Measurements from ENCODE around the gene RNF212. TPM values are rescaled to one million over a fixed set of nuclear protein-coding genes. Genes with fewer than 3 reads are reported as not detected.

Gene RNF212, protein sequence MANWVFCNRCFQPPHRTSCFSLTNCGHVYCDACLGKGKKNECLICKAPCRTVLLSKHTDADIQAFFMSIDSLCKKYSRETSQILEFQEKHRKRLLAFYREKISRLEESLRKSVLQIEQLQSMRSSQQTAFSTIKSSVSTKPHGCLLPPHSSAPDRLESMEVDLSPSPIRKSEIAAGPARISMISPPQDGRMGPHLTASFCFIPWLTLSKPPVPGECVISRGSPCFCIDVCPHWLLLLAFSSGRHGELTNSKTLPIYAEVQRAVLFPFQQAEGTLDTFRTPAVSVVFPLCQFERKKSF
- total RNA-seq (2014; rRNA removed; shearing (Covaris generic)) (0.51 and 2.5 TPM in 2 replicates), polyA plus RNA-seq (2016; fragmentation: Nextera tagmentation; extraction: Ambion mirVana) (4.9 and 6.0 TPM in 2 replicates)

DNA sequence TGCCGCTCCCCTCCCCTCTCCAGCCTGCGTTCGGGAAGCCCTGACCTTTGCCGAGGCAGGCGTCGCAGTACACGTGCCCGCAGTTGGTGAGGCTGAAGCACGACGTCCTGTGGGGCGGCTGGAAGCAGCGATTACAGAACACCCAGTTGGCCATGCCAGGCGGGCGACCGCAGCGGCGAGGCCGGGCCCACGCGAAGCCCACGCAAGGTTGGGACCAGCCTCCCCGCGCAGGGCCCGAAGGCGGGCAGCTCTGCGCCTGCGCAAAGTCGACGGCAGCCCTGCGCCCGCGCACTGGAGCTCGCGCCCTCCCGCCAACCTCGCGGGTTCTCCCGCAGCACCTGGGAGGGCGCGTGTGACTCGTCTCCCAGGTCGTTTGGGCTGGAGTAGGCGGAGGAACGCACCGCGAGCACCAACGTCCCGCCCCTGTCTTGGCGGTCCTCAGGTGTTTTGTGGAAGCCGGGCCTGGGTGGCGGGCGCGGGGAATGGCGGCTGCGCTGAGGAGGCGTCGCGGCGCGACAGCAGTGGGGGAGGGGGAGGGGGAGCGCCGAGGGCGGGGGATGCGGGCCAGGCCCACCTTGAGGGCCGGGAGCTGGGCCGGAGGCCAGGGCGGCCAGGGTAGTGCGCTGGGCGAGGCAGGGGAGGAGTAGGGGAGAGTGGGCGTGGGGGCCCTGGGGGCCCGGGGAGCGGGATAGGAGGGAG, at the start of gene RNF212:
Gene RNF212, minus strand, starts transcription at position 254 of the 699 bp plus-strand sequence. Its CDS starts 100 bp downstream, at position 154.
- peak within 1 kb of the TSS; percentile 37; the same call in 1 of the 2 replicates for H3K9ac ChIP-seq
- no peaks in the 10 kb centered on the region for H3F3A ChIP-seq (ENCODE audit: insufficient read depth)
- no peak within 1 kb of the TSS for H3K27ac ChIP-seq
- 0 out of 2 replicates have a peak, but pooled peaks cover 8% of the 10 kb centered on the region for H3K27me3 ChIP-seq (replicated peaks; ENCODE audit: insufficient read depth)
- H3K36me3 ChIP-seq (ENCODE audit: low read depth) = no peaks in the 10 kb centered on the region
- no peak for TF ChIP-seq EZH2 (IDR thresholded peaks at IDR 0.05; ENCODE audit: insufficient read depth, poor library complexity, severe bottlenecking)
- TF ChIP-seq EZH2phosphoT487 (IDR thresholded peaks at IDR 0.05; ENCODE audit: insufficient read depth, low read depth) = no peak
- H3K9me3 ChIP-seq (ENCODE audit: low read depth) = no peaks in the 10 kb centered on the region
- no peaks in the 10 kb centered on the region for H3K9me2 ChIP-seq (ENCODE audit: insufficient read depth)
- H4K20me1 ChIP-seq (ENCODE audit: insufficient read depth) = no peaks in the 10 kb centered on the region
- no peaks in the 10 kb centered on the region; the same call in 1 of the 2 replicates for H3K4me1 ChIP-seq (ENCODE audit: insufficient read depth)
- peak; percentile 61 for DNase-seq
- in situ Hi-C loops (cut with MboI) = no loop called here
- 16 to 17% methylated on average over 56 to 70 of the region's 72 CpGs for WGBS, 2 experiments (ENCODE audit: low coverage in 1 of 2, low lambda C conversion rate in 2 of 2, missing lambda C conversion rate in 2 of 2)
- H2AFZ ChIP-seq = peak within 1 kb of the TSS; percentile 85
- H3K4me2 ChIP-seq (ENCODE audit: unreplicated experiment) = no peak within 1 kb of the TSS
- H3K79me2 ChIP-seq (ENCODE audit: insufficient read depth) = no peaks in the 10 kb centered on the region
- H3K4me3 ChIP-seq = peak within 1 kb of the TSS; percentile 68

DNA sequence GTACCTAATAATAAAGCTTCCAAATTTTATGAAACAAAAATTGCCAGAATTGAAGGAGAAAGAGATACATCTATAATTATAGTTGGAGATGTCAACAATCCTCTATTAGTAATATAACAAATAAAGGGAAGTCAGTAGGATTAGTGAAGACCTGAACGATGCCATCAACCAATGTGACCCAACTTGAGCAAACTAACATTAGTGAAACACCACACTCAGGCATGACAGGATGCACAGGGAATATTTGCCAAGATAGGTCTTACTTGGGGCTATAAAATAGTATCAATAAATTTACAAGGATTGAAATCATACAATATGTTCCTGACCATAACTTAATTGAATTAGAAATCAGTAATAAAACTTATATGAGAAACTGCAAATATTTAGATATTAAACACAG, 47.0 kb upstream of the RNF212 start:
- Histone ChIP-seq H4K20me1 (ENCODE audit: insufficient read depth) (no peaks in the 10 kb centered on the region), H3K27me3 (replicated peaks; ENCODE audit: insufficient read depth) (no peaks in the 10 kb centered on the region), H3K36me3 (ENCODE audit: low read depth) (no peaks in the 10 kb centered on the region), H2AFZ (no peak overlapping the region), H3K4me1 (ENCODE audit: insufficient read depth) (no peaks in the 10 kb centered on the region), H3K79me2 (ENCODE audit: insufficient read depth) (no peaks in the 10 kb centered on the region), H3K4me3 (no peak overlapping the region), H3K4me2 (ENCODE audit: unreplicated experiment) (no peak overlapping the region), H3F3A (ENCODE audit: insufficient read depth) (no peaks in the 10 kb centered on the region), H3K9me2 (ENCODE audit: insufficient read depth) (no peaks in the 10 kb centered on the region), H3K27ac (no peak overlapping the region), H3K9ac (no peak overlapping the region), H3K9me3 (ENCODE audit: low read depth) (peaks cover 4% of the 10 kb centered on the region)
- DNase-seq = no peak
- in situ Hi-C loops (cut with MboI) = no loop called here
- WGBS, 2 experiments (ENCODE audit: low coverage in 1 of 2, low lambda C conversion rate in 2 of 2, missing lambda C conversion rate in 2 of 2) = 45 to 46% methylated on average over 1 of the region's 1 CpG
- TF ChIP-seq EZH2 (IDR thresholded peaks at IDR 0.05; ENCODE audit: insufficient read depth, poor library complexity, severe bottlenecking) (no peak), EZH2phosphoT487 (IDR thresholded peaks at IDR 0.05; ENCODE audit: insufficient read depth, low read depth) (no peak)

DNA sequence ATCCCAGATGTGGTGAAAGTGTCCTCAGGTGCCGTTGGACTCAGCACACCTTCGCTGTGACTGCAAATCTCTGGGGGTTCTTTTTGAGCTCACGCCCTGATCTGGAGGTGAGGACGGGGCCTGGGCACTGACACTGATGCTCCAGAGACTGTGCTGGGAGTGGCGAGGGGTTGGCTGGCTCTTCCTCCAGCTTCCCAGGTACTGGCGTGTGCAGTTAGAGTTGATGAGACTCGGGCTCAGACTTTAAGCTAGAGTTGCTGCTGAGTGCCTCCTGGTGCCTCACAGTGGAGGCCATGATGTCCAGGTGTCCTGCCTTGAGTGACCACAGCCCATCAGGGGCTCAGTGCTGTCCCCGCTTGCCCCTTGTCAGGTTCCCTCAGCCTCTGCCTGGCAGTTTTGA, 42.7 kb upstream of the RNF212 start:
- Histone ChIP-seq H3K4me1 (ENCODE audit: insufficient read depth) (peaks cover 6% of the 10 kb centered on the region; the same call in 1 of the 2 replicates), H3K4me3 (no peak overlapping the region), H3K9ac (no peak overlapping the region), H4K20me1 (ENCODE audit: insufficient read depth) (no peaks in the 10 kb centered on the region), H3K79me2 (ENCODE audit: insufficient read depth) (no peaks in the 10 kb centered on the region), H3K36me3 (ENCODE audit: low read depth) (no peaks in the 10 kb centered on the region), H2AFZ (no peak overlapping the region), H3F3A (ENCODE audit: insufficient read depth) (no peaks in the 10 kb centered on the region), H3K9me2 (ENCODE audit: insufficient read depth) (no peaks in the 10 kb centered on the region), H3K27me3 (replicated peaks; ENCODE audit: insufficient read depth) (no peaks in the 10 kb centered on the region), H3K9me3 (ENCODE audit: low read depth) (peaks cover 4% of the 10 kb centered on the region), H3K27ac (no peak overlapping the region), H3K4me2 (ENCODE audit: unreplicated experiment) (no peak overlapping the region)
- in situ Hi-C loops (cut with MboI) = no loop called here
- 64 to 77% methylated on average over 8 of the region's 8 CpGs for WGBS, 2 experiments (ENCODE audit: low coverage in 1 of 2, low lambda C conversion rate in 2 of 2, missing lambda C conversion rate in 2 of 2)
- TF ChIP-seq EZH2phosphoT487 (IDR thresholded peaks at IDR 0.05; ENCODE audit: insufficient read depth, low read depth) = no peak
- no peak for TF ChIP-seq EZH2 (IDR thresholded peaks at IDR 0.05; ENCODE audit: insufficient read depth, poor library complexity, severe bottlenecking)
- DNase-seq = no peak

DNA sequence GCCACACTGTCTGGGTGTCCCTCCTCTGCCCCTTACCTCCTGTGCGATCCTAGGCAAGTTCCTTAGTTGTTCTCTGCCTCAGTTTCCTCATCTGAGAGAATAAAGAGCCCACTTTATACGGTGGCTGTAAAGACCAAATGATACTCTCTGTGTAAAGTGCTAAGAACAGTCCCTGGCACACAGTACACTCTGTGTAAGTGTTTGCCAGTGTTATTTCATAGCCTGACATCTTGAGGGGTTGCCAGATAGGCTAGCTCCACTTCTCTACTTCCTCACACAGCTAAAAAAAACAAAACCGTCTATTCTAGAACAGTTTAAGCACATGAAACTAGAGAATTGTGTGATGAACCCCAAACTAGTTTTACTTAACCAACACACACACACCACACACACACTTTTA, 42.0 kb upstream of the RNF212 start:
- H3K27ac ChIP-seq = no peak overlapping the region
- H3K9ac ChIP-seq = no peak overlapping the region
- no peak overlapping the region for H3K4me3 ChIP-seq
- peaks cover 4% of the 10 kb centered on the region for H3K9me3 ChIP-seq (ENCODE audit: low read depth)
- H3K9me2 ChIP-seq (ENCODE audit: insufficient read depth) = no peaks in the 10 kb centered on the region
- H3K4me2 ChIP-seq (ENCODE audit: unreplicated experiment) = no peak overlapping the region
- no peak for DNase-seq
- no peaks in the 10 kb centered on the region for H3K36me3 ChIP-seq (ENCODE audit: low read depth)
- peaks cover 6% of the 10 kb centered on the region; the same call in 1 of the 2 replicates for H3K4me1 ChIP-seq (ENCODE audit: insufficient read depth)
- TF ChIP-seq EZH2phosphoT487 (IDR thresholded peaks at IDR 0.05; ENCODE audit: insufficient read depth, low read depth) (no peak), EZH2 (IDR thresholded peaks at IDR 0.05; ENCODE audit: insufficient read depth, poor library complexity, severe bottlenecking) (no peak)
- in situ Hi-C loops (cut with MboI) = no loop called here
- H2AFZ ChIP-seq = no peak overlapping the region
- WGBS, 2 experiments (ENCODE audit: low coverage in 1 of 2, low lambda C conversion rate in 2 of 2, missing lambda C conversion rate in 2 of 2) = 36 to 42% methylated on average over 3 of the region's 3 CpGs
- H3K79me2 ChIP-seq (ENCODE audit: insufficient read depth) = no peaks in the 10 kb centered on the region
- no peaks in the 10 kb centered on the region for H4K20me1 ChIP-seq (ENCODE audit: insufficient read depth)
- H3K27me3 ChIP-seq (replicated peaks; ENCODE audit: insufficient read depth) = no peaks in the 10 kb centered on the region
- H3F3A ChIP-seq (ENCODE audit: insufficient read depth) = no peaks in the 10 kb centered on the region

Data from GM23248 (cell line).